ENCODE measurements around the gene FPGT. TPM values are rescaled to one million over a fixed set of nuclear protein-coding genes. Genes with fewer than 3 reads are reported as not detected.

Gene FPGT
- total RNA-seq, 6 experiments from 2014 or later = 6.9 to 12.5 (median 9.0) TPM

GRCh38 chr1:74236440-74236839 lies 38.4 kb downstream of the FPGT start:
- no peaks in the 10 kb centered on the region for H3K4me1 ChIP-seq
- ATAC-seq = no peak
- intact Hi-C loops (cut with DNase I) = no loop called here
- no peaks in the 10 kb centered on the region for H3K36me3 ChIP-seq
- H3K9me3 ChIP-seq = no peaks in the 10 kb centered on the region
- H3K4me3 ChIP-seq = no peak overlapping the region
- TF ChIP-seq POLR2A (IDR thresholded peaks at IDR 0.05) (no peak), CTCF (IDR thresholded peaks at IDR 0.05) (no peak)
- no peak overlapping the region for H3K27ac ChIP-seq
- H3K27me3 ChIP-seq = no peaks in the 10 kb centered on the region
- WGBS (ENCODE audit: insufficient coverage, low coverage, low lambda C conversion rate, missing lambda C conversion rate) = 78% methylated on average over 3 of the region's 3 CpGs
- no peak for DNase-seq

- Histone ChIP-seq H3K4me3 (no peak overlapping the region), H3K36me3 (no peaks in the 10 kb centered on the region)
- 30% methylated on average over 1 of the region's 1 CpG for WGBS (ENCODE audit: insufficient coverage, low coverage, low lambda C conversion rate, missing lambda C conversion rate)
These were observed 39.0 kb downstream of the FPGT start for GRCh38 chr1:74237035-74237434.

DNA sequence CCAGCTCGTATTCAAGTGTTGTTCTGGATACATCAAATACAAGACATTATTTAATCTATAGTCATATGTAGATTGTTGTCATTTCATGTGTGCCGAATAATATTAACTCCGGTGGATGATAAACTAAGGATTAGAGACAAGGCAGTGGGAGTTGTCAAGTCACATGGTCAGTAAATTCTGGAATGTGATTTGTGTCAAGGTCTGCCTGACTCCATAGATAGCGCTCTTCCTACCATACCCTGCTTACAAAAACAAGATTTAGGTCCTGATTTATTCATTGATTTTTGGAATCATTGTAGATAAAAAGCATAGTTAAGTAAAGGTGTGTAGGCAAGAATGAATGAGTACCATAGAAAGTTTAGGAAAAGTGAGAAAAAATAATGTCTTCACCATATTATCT lies 39.7 kb downstream of the FPGT start:
- H3K4me3 ChIP-seq = no peak overlapping the region
- H3K36me3 ChIP-seq = no peaks in the 10 kb centered on the region
- H3K9me3 ChIP-seq = no peaks in the 10 kb centered on the region
- H3K27ac ChIP-seq = no peak overlapping the region
- DNase-seq (no peak), ATAC-seq (no peak)
- intact Hi-C loops (cut with DNase I) = no loop called here
- H3K27me3 ChIP-seq = no peaks in the 10 kb centered on the region
- TF ChIP-seq CTCF (IDR thresholded peaks at IDR 0.05) (no peak), POLR2A (IDR thresholded peaks at IDR 0.05) (no peak)
- no peaks in the 10 kb centered on the region for H3K4me1 ChIP-seq
- WGBS (ENCODE audit: insufficient coverage, low coverage, low lambda C conversion rate, missing lambda C conversion rate) = 74% methylated on average over 4 of the region's 4 CpGs

More at GRCh38 chr1:74237035-74237434, 39.0 kb downstream of the FPGT start:
- intact Hi-C loops (cut with DNase I) = no loop called here
- no peak overlapping the region for H3K27ac ChIP-seq
- H3K4me1 ChIP-seq = no peaks in the 10 kb centered on the region
- DNase-seq (no peak), ATAC-seq (no peak)
- TF ChIP-seq POLR2A (IDR thresholded peaks at IDR 0.05) (no peak), CTCF (IDR thresholded peaks at IDR 0.05) (no peak)
- no peaks in the 10 kb centered on the region for H3K27me3 ChIP-seq
- no peaks in the 10 kb centered on the region for H3K9me3 ChIP-seq

GRCh38 chr1:74245168-74245772 lies 47.2 kb downstream of the FPGT start:
- DNase-seq (no peak), ATAC-seq (no peak)
- TF ChIP-seq POLR2A (IDR thresholded peaks at IDR 0.05) = no peak
- no peak for TF ChIP-seq CTCF (IDR thresholded peaks at IDR 0.05)
- intact Hi-C loops (cut with DNase I) = no loop called here
- H3K9me3 ChIP-seq = no peaks in the 10 kb centered on the region
- H3K27ac ChIP-seq = no peak overlapping the region
- no peak overlapping the region for H3K4me3 ChIP-seq
- no peaks in the 10 kb centered on the region for H3K36me3 ChIP-seq
- H3K27me3 ChIP-seq = no peaks in the 10 kb centered on the region
- 8% methylated on average over 2 of the region's 2 CpGs for WGBS (ENCODE audit: insufficient coverage, low coverage, low lambda C conversion rate, missing lambda C conversion rate)
- no peaks in the 10 kb centered on the region for H3K4me1 ChIP-seq

- TF ChIP-seq POLR2A (IDR thresholded peaks at IDR 0.05) (no peak), CTCF (IDR thresholded peaks at IDR 0.05) (no peak)
- 81% methylated on average over 2 of the region's 2 CpGs for WGBS (ENCODE audit: insufficient coverage, low coverage, low lambda C conversion rate, missing lambda C conversion rate)
- Histone ChIP-seq H3K9me3 (no peaks in the 10 kb centered on the region), H3K36me3 (no peaks in the 10 kb centered on the region), H3K27ac (no peak overlapping the region), H3K4me1 (no peaks in the 10 kb centered on the region), H3K4me3 (no peak overlapping the region), H3K27me3 (no peaks in the 10 kb centered on the region)
- ATAC-seq (no peak), DNase-seq (no peak)
- intact Hi-C loops (cut with DNase I) = no loop called here
These were observed 48.3 kb downstream of the FPGT start for GRCh38 chr1:74246315-74246714.
